Muscle of leg (tissue), 11 donors: Measurements from ENCODE around the gene ZBTB16. TPM values are rescaled to one million over a fixed set of nuclear protein-coding genes. Genes with fewer than 3 reads are reported as not detected.

ENCODE experiments used
- DNase-seq: peaks from one replicate; pipeline ENCODE4 v3.0.0; 2013
- H3K27ac ChIP-seq: one replicate; pipeline ENCODE4 v1.5.1; 2013; ENCODE audit warnings: mild to moderate bottlenecking, low read length, control low read depth
- H3K27me3 ChIP-seq: one replicate; pipeline ENCODE4 v1.6.1; 2013; ENCODE audit warnings: low read length; ENCODE audit not compliant: control insufficient read depth, insufficient read depth
- H3K36me3 ChIP-seq: one replicate; pipeline ENCODE4 v1.6.1; 2013; ENCODE audit warnings: low read length; ENCODE audit not compliant: control insufficient read depth, insufficient read depth
- H3K4me1 ChIP-seq: one replicate; pipeline ENCODE4 v1.6.1; 2013; ENCODE audit warnings: low read length; ENCODE audit not compliant: control insufficient read depth, insufficient read depth
- H3K4me3 ChIP-seq: one replicate; pipeline ENCODE4 v1.5.1; 2013; ENCODE audit warnings: low read length, control low read depth
- H3K9me3 ChIP-seq: replicated peaks from 2 replicates; pipeline ENCODE4 v1.6.1; 2013; ENCODE audit warnings: low read depth, low read length; ENCODE audit not compliant: control insufficient read depth
- WGBS: methylation state at CpG from one replicate; pipeline ENCODE4 v1.1.5; 2013; ENCODE audit warnings: missing lambda C conversion rate; ENCODE audit not compliant: insufficient coverage; 5-methylcytosine and 5-hydroxymethylcytosine counted together
- polyA plus RNA-seq, 8 donors: library from polyadenylated mRNA; unstranded; fragments of 120-200 nt; gene quantifications; one replicate each; pipeline versions ENCODE4 v1.2.1 to v1.2.3, GENCODE V29; 2013; ENCODE audit warnings: inconsistent platforms in 1 of 8, low replicate concordance in 1 of 8; ENCODE audit not compliant: insufficient read length in 8 of 8, insufficient read depth in 1 of 8
- total RNA-seq: library from RNA; stranded (reverse); fragments of 120-200 nt; gene quantifications from one replicate; pipeline ENCODE4 v1.2.4, GENCODE V29; 2013

ZBTB16 gene
- total and polyA plus RNA-seq, 9 donors: 1.7 to 10.0 (median 4.0) TPM

GRCh38 chr11:114156782-114157181 is 97.3 kb downstream of the ZBTB16 start:
- Histone ChIP-seq H3K4me1 (peaks cover 42% of the 10 kb centered on the region), H3K27ac (no peak overlapping the region), H3K9me3 (no peaks in the 10 kb centered on the region), H3K36me3 (no peaks in the 10 kb centered on the region), H3K4me3 (no peak overlapping the region), H3K27me3 (peaks cover 2% of the 10 kb centered on the region)
- WGBS: 94% methylated on average over 5 of the region's 6 CpGs
- DNase-seq: no peak

GRCh38 chr11:114157476-114158050 is 98.1 kb downstream of the ZBTB16 start:
- 76% methylated on average over 18 of the region's 19 CpGs for WGBS
- DNase-seq: no peak
- Histone ChIP-seq H3K4me1 (peaks cover 50% of the 10 kb centered on the region), H3K27ac (no peak overlapping the region), H3K4me3 (no peak overlapping the region), H3K27me3 (peaks cover 2% of the 10 kb centered on the region), H3K36me3 (no peaks in the 10 kb centered on the region), H3K9me3 (no peaks in the 10 kb centered on the region)

GRCh38 chr11:114158421-114158820 is 98.9 kb downstream of the ZBTB16 start:
- DNase-seq: no peak
- no CpG with 5 or more reads among the region's 6 CpGs for WGBS
- H3K27ac ChIP-seq: no peak overlapping the region
- no peaks in the 10 kb centered on the region for H3K9me3 ChIP-seq
- peaks cover 56% of the 10 kb centered on the region for H3K4me1 ChIP-seq
- H3K36me3 ChIP-seq: no peaks in the 10 kb centered on the region
- no peak overlapping the region for H3K4me3 ChIP-seq
- peaks cover 2% of the 10 kb centered on the region for H3K27me3 ChIP-seq

GRCh38 chr11:114158886-114159285 is 99.4 kb downstream of the ZBTB16 start:
- Histone ChIP-seq H3K36me3 (no peaks in the 10 kb centered on the region), H3K27me3 (peaks cover 2% of the 10 kb centered on the region), H3K4me3 (no peak overlapping the region), H3K27ac (no peak overlapping the region), H3K4me1 (peaks cover 60% of the 10 kb centered on the region), H3K9me3 (no peaks in the 10 kb centered on the region)
- no peak for DNase-seq
- WGBS: 90% methylated on average over 7 of the region's 7 CpGs

- peak overlapping the region; percentile 94 for H3K27ac ChIP-seq
- H3K4me3 ChIP-seq: no peak overlapping the region
- WGBS: 0% methylated on average over 1 of the region's 5 CpGs
- peaks cover 65% of the 10 kb centered on the region for H3K4me1 ChIP-seq
- no peak for DNase-seq
- no peaks in the 10 kb centered on the region for H3K9me3 ChIP-seq
- H3K27me3 ChIP-seq: peaks cover 2% of the 10 kb centered on the region
- no peaks in the 10 kb centered on the region for H3K36me3 ChIP-seq
These were observed 99.8 kb downstream of the ZBTB16 start for GRCh38 chr11:114159320-114159719.

GRCh38 chr11:114159802-114160632 is 100.5 kb downstream of the ZBTB16 start:
- 23% methylated on average over 7 of the region's 18 CpGs for WGBS
- Histone ChIP-seq H3K36me3 (no peaks in the 10 kb centered on the region), H3K27ac (peak overlapping the region; percentile 94), H3K27me3 (peaks cover 2% of the 10 kb centered on the region), H3K4me1 (peaks cover 71% of the 10 kb centered on the region), H3K4me3 (no peak overlapping the region), H3K9me3 (no peaks in the 10 kb centered on the region)
- DNase-seq: peak; percentile 99

- peak; percentile 63 for DNase-seq
- Histone ChIP-seq H3K4me3 (no peak overlapping the region), H3K27ac (peak overlapping the region; percentile 94), H3K27me3 (peaks cover 2% of the 10 kb centered on the region), H3K36me3 (no peaks in the 10 kb centered on the region), H3K9me3 (no peaks in the 10 kb centered on the region), H3K4me1 (peaks cover 80% of the 10 kb centered on the region)
- 83% methylated on average over 6 of the region's 6 CpGs for WGBS
These were observed 101.4 kb downstream of the ZBTB16 start for GRCh38 chr11:114160894-114161293.

GRCh38 chr11:114161486-114162250 is 102.2 kb downstream of the ZBTB16 start:
- Histone ChIP-seq H3K36me3 (no peaks in the 10 kb centered on the region), H3K4me1 (peaks cover 82% of the 10 kb centered on the region), H3K27me3 (peaks cover 2% of the 10 kb centered on the region), H3K27ac (peak overlapping the region; percentile 94), H3K9me3 (no peaks in the 10 kb centered on the region), H3K4me3 (no peak overlapping the region)
- no peak for DNase-seq
- 80% methylated on average over 6 of the region's 9 CpGs for WGBS

GRCh38 chr11:114162719-114163123 is 103.2 kb downstream of the ZBTB16 start:
- WGBS: 23% methylated on average over 3 of the region's 12 CpGs
- no peaks in the 10 kb centered on the region for H3K9me3 ChIP-seq
- DNase-seq: peak; percentile 100
- peaks cover 2% of the 10 kb centered on the region for H3K27me3 ChIP-seq
- no peaks in the 10 kb centered on the region for H3K36me3 ChIP-seq
- H3K27ac ChIP-seq: peak overlapping the region; percentile 94
- H3K4me3 ChIP-seq: no peak overlapping the region
- peaks cover 89% of the 10 kb centered on the region for H3K4me1 ChIP-seq

GRCh38 chr11:114163229-114163631 is 103.7 kb downstream of the ZBTB16 start:
- no peaks in the 10 kb centered on the region for H3K9me3 ChIP-seq
- H3K27me3 ChIP-seq: peaks cover 2% of the 10 kb centered on the region
- 20% methylated on average over 2 of the region's 7 CpGs for WGBS
- no peak for DNase-seq
- peak overlapping the region; percentile 94 for H3K27ac ChIP-seq
- no peaks in the 10 kb centered on the region for H3K36me3 ChIP-seq
- H3K4me1 ChIP-seq: peaks cover 89% of the 10 kb centered on the region
- H3K4me3 ChIP-seq: no peak overlapping the region
